ENCODE measurements around the gene AGBL4. TPM values are rescaled to one million over a fixed set of nuclear protein-coding genes. Genes with fewer than 3 reads are reported as not detected.

AGBL4 gene
- total and polyA plus RNA-seq, 2 of the 13 experiments (the other 11 are each of a cell fraction or from before 2014, with no cell fraction given): not detected

GRCh38 chr1:48917901-48918603 is 1105.7 kb downstream of the AGBL4 start (continued):
- TF ChIP-seq FOXK1 (CRISPR knock-in tag; IDR thresholded peaks at IDR 0.05; ENCODE audit: borderline replicate concordance, low read depth) (peak; percentile 23; the same call in 1 of the 2 replicates), ZNF496 (CRISPR knock-in tag; IDR thresholded peaks at IDR 0.05; ENCODE audit: insufficient replicate concordance) (no peak), ZNF660 (CRISPR knock-in tag; IDR thresholded peaks at IDR 0.05; ENCODE audit: borderline replicate concordance, low read depth) (no peak), AKAP8 (CRISPR knock-in tag; IDR thresholded peaks at IDR 0.05) (no peak), USF2 (IDR thresholded peaks at IDR 0.05; ENCODE audit: low read depth, low read length) (no peak), USF2 (CRISPR knock-in tag; IDR thresholded peaks at IDR 0.05; ENCODE audit: borderline replicate concordance) (no peak), TERF1 (CRISPR knock-in tag; IDR thresholded peaks at IDR 0.05) (no peak), NR0B2 (CRISPR knock-in tag; IDR thresholded peaks at IDR 0.05) (no peak), PCBP2 (optimal IDR thresholded peaks at IDR 0.05; ENCODE audit: low read depth, low read length, poor library complexity, severe bottlenecking) (no peak), SMAD9 (CRISPR knock-in tag; IDR thresholded peaks at IDR 0.05) (no peak), FOXA3 (CRISPR knock-in tag; IDR thresholded peaks at IDR 0.05) (no peak), SOX6 (IDR thresholded peaks at IDR 0.05) (no peak), SOX6 (CRISPR knock-in tag; IDR thresholded peaks at IDR 0.05) (no peak), KDM1A (CRISPR knock-in tag; IDR thresholded peaks at IDR 0.05) (no peak), TBX2 (CRISPR knock-in tag; IDR thresholded peaks at IDR 0.05; ENCODE audit: borderline replicate concordance) (no peak), ZFP90 (CRISPR knock-in tag; IDR thresholded peaks at IDR 0.05; ENCODE audit: borderline replicate concordance) (no peak), SALL1 (CRISPR knock-in tag; IDR thresholded peaks at IDR 0.05) (peak; percentile 57), ZBTB10 (CRISPR knock-in tag; IDR thresholded peaks at IDR 0.05; ENCODE audit: borderline replicate concordance) (no peak), DZIP1 (CRISPR knock-in tag; IDR thresholded peaks at IDR 0.05) (no peak), KMT2A (CRISPR knock-in tag; IDR thresholded peaks at IDR 0.05) (no peak), ISL2 (CRISPR knock-in tag; IDR thresholded peaks at IDR 0.05) (no peak)
